HepG2 (cell line): Measurements from ENCODE around the gene POLR3GL. TPM values are rescaled to one million over a fixed set of nuclear protein-coding genes. Genes with fewer than 3 reads are reported as not detected.

Experiments used
- AGO2 ChIP-seq: fragments of 200-400 bp; formaldehyde crosslinking; optimal IDR thresholded peaks from 2 replicates; pipeline ENCODE3; 2017; ENCODE audit warnings: mild to moderate bottlenecking, low read depth, low read length, moderate library complexity
- CAMTA2 ChIP-seq: sonication (generic); formaldehyde crosslinking; IDR thresholded peaks from 2 replicates; pipeline ENCODE4 v1.4.0; 2020; ENCODE audit warnings: mild to moderate bottlenecking, missing genetic modification reagents, borderline replicate concordance
- IKZF5 ChIP-seq: IDR thresholded peaks from 2 replicates; pipeline ENCODE4 v1.6.1; 2018; ENCODE audit warnings: missing genetic modification reagents, mild to moderate bottlenecking, missing compliant biosample characterization
- LCORL ChIP-seq, 2 experiments: fragments of 450-650 bp in 1 of 2; sonication (generic) in 1 of 2; formaldehyde crosslinking in 1 of 2; IDR thresholded peaks; 2 replicates each; pipeline versions ENCODE4 v1.5.0 to v1.6.1; 2017 to 2020; ENCODE audit warnings: antibody characterized with exemption in 1 of 2, missing genetic modification reagents in 1 of 2
- MIER2 ChIP-seq: IDR thresholded peaks from 2 replicates; pipeline ENCODE4 v1.6.1; 2016; ENCODE audit warnings: missing biosample characterization, missing genetic modification reagents
- MYNN ChIP-seq: sonication (generic); formaldehyde crosslinking; IDR thresholded peaks from 2 replicates; pipeline ENCODE4 v1.4.0; 2020; ENCODE audit warnings: mild to moderate bottlenecking, low read depth, missing genetic modification reagents
- RBAK ChIP-seq: sonication (generic); formaldehyde crosslinking; IDR thresholded peaks from 2 replicates; pipeline ENCODE4 v1.5.1; 2020; ENCODE audit warnings: mild to moderate bottlenecking, missing genetic modification reagents
- SOX5 ChIP-seq: IDR thresholded peaks from 2 replicates; pipeline ENCODE4 v1.6.1; 2016; ENCODE audit warnings: borderline replicate concordance
- TEF ChIP-seq: sonication (generic); formaldehyde crosslinking; IDR thresholded peaks from 2 replicates; pipeline ENCODE4 v1.5.0; 2020; ENCODE audit warnings: missing genetic modification reagents
- ZBTB2 ChIP-seq: sonication (generic); formaldehyde crosslinking; IDR thresholded peaks from 2 replicates; pipeline ENCODE4 v1.8.0; 2022; ENCODE audit warnings: low read depth, missing genetic modification reagents
- ZFP37 ChIP-seq: sonication (generic); formaldehyde crosslinking; IDR thresholded peaks from 2 replicates; pipeline ENCODE4 v1.4.0; 2020; ENCODE audit warnings: missing genetic modification reagents, borderline replicate concordance
- ZHX2 ChIP-seq, 2 experiments: sonication (generic) in 1 of 2; formaldehyde crosslinking in 1 of 2; IDR thresholded peaks; 2 replicates each; pipeline versions ENCODE4 v1.6.1 to v1.9.0; 2014 to 2022; ENCODE audit warnings: antibody characterized with exemption in 1 of 2, borderline replicate concordance in 1 of 2, inconsistent platforms in 1 of 2, low read depth in 1 of 2, missing genetic modification reagents in 1 of 2
- ZNF274 ChIP-seq: sonication (generic); formaldehyde crosslinking; IDR thresholded peaks from 2 replicates; pipeline ENCODE4 v1.5.1; 2020; ENCODE audit warnings: mild to moderate bottlenecking, missing genetic modification reagents
- ZNF574 ChIP-seq: sonication (generic); formaldehyde crosslinking; IDR thresholded peaks from 2 replicates; pipeline ENCODE4 v1.4.0; 2020; ENCODE audit warnings: missing genetic modification reagents
- ZNF768 ChIP-seq: sonication (generic); formaldehyde crosslinking; IDR thresholded peaks from 2 replicates; pipeline ENCODE4 v1.4.0; 2020; ENCODE audit warnings: missing genetic modification reagents
- polyA plus RNA-seq, 8 experiments: library from polyadenylated mRNA; depleted of rRNA in 3 of 8; stranded (reverse) in 7 of 8; unstranded in 1 of 8; fragments of >200 nt; fragmentation: Illumina TruSeq in 4 of 8; extraction: Trizol in 4 of 8; gene quantifications; 2 replicates each; pipeline versions ENCODE4 v1.2.1 to v1.2.3, GENCODE V29; 2011 to 2016; ENCODE audit warnings: low read depth in 4 of 8, missing spikeins in 1 of 8, mixed read lengths in 1 of 8; ENCODE audit not compliant: insufficient read depth in 1 of 8
- total RNA-seq, 5 experiments: library from RNA; depleted of rRNA; stranded (reverse); fragments of >200 nt; fragmentation: Illumina TruSeq; extraction: Trizol; gene quantifications; 2 replicates each; pipeline ENCODE4 v1.2.3, GENCODE V29; 2016; ENCODE audit warnings: low read depth in 1 of 5

The POLR3GL gene
- total and polyA plus RNA-seq, 2 of the 13 experiments (the other 11 are each of a cell fraction or from before 2014, with no cell fraction given) = 11.5 to 12.4 TPM

- TF ChIP-seq ZNF768 (CRISPR knock-in tag) (no peak), ZNF274 (CRISPR knock-in tag) (no peak; the same call in 1 of the 2 replicates), ZBTB2 (CRISPR knock-in tag) (no peak), LCORL (IDR thresholded peaks at IDR 0.05) (no peak), LCORL (CRISPR knock-in tag; IDR thresholded peaks at IDR 0.05) (peak; percentile 60), ZFP37 (no peak), CAMTA2 (CRISPR knock-in tag) (no peak), MYNN (CRISPR knock-in tag) (no peak), MIER2 (CRISPR knock-in tag) (no peak), IKZF5 (CRISPR knock-in tag) (no peak; the same call in 1 of the 2 replicates), ZHX2 (IDR thresholded peaks at IDR 0.05; ENCODE audit: low read depth) (no peak), ZHX2 (CRISPR knock-in tag; IDR thresholded peaks at IDR 0.05; ENCODE audit: borderline replicate concordance) (no peak), RBAK (no peak), AGO2 (peak; percentile 20), TEF (CRISPR knock-in tag) (no peak), ZNF574 (CRISPR knock-in tag) (peak; percentile 63), SOX5 (CRISPR knock-in tag) (no peak)
Observed at GRCh38 chr1:145957443-145958319, 6.8 kb upstream of the POLR3GL start, which contains the start of gene LIX1L (continued).
